VCaP (cell line): ENCODE results near the gene RGPD4.
"Not testable (repeated sequence)": the region's sequence is repeated elsewhere in the genome, so short reads cannot be mapped to it uniquely, and the experiment has no call there.

ENCODE experiments used
- H3K27ac ChIP-seq: fragments of 450-650 bp; 2 replicates; pipeline ENCODE4 v1.5.1; 2017
- TF ChIP-seq, protein P1 (sequence below): fragments of 450-650 bp; conservative IDR thresholded peaks from 2 replicates; pipeline ENCODE4 v1.5.1; 2017; ENCODE audit warnings: mild to moderate bottlenecking, moderate library complexity

RGPD4 gene

DNA sequence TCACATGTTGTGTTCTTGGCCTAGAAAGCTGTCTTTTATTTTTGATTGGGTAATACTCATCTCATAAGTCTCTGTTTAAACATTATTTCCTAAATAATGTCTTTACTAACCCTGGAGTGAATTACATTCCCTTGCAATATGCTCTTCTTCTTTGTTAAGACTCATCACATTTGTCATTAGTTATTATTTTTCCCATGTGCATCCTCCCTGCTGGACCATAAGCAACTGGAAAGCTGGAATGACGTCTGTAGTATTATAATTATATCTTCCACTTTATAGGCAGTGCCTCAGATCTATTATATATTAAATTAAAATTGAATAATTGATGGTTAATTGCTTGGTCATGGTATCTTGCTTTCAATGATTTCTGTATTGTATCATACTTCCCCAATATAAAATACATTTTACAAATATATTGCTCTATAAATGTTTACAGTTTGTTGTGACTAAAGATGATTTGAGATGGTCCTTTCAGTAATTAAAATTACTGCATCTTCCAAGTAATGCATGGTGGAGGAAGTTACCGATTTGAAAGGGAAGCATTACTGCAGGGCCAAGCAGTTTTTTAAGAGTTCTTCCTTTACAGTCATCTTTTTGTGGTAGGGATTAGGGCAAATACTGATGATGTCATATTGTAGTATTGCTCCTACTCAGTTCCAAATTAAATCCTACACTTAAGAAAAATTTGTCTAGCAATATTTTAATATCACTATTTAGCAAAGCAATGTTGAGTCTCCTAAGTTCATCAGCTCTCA, 2.1 kb upstream of the RGPD4 start:
- H3K27ac ChIP-seq, result no peak overlapping the region
- TF ChIP-seq, protein P1, sequence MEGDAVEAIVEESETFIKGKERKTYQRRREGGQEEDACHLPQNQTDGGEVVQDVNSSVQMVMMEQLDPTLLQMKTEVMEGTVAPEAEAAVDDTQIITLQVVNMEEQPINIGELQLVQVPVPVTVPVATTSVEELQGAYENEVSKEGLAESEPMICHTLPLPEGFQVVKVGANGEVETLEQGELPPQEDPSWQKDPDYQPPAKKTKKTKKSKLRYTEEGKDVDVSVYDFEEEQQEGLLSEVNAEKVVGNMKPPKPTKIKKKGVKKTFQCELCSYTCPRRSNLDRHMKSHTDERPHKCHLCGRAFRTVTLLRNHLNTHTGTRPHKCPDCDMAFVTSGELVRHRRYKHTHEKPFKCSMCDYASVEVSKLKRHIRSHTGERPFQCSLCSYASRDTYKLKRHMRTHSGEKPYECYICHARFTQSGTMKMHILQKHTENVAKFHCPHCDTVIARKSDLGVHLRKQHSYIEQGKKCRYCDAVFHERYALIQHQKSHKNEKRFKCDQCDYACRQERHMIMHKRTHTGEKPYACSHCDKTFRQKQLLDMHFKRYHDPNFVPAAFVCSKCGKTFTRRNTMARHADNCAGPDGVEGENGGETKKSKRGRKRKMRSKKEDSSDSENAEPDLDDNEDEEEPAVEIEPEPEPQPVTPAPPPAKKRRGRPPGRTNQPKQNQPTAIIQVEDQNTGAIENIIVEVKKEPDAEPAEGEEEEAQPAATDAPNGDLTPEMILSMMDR, result no peak

DNA sequence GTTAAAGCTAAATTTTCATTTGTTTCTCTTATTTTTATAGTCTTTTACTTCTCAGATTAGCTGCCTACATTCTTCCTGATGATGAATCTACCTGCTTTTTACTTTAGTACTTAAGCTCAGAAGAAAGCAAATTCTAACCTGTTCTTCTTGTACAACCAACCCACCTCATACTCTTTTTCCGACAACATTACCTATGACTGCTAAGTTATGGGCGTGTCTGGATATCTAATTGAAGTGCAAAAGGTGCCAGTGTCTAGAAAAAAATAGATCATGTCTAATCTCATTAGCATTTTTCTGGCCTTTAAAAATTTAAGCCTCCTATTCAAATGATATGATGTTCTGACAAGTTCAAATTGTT, 1.5 kb upstream of the RGPD4 start:
- H3K27ac ChIP-seq, result no peak overlapping the region
- TF ChIP-seq, protein P1, result no peak

DNA sequence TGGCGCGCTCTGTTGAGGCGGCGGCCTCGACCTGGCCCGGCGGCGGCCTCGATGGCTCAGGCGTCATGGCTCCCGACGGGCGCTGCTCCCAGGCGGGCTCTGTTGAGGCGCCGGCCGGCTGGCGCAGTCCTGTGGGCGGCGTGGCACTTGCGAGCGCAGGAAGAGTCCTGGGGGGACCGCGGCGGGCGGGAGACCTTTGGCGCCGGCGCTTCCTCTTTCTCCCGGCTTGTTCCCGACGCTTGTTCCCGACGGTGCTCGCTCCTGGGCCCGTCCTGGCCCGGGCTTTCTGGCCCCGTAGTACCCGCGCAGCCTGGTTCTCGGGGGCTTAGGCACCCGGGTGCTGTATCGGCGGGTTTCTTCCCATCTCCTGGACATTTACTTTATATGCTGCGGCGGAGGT, 2.8 kb downstream of the RGPD4 start:
- H3K27ac ChIP-seq, result not testable (repeated sequence)

DNA sequence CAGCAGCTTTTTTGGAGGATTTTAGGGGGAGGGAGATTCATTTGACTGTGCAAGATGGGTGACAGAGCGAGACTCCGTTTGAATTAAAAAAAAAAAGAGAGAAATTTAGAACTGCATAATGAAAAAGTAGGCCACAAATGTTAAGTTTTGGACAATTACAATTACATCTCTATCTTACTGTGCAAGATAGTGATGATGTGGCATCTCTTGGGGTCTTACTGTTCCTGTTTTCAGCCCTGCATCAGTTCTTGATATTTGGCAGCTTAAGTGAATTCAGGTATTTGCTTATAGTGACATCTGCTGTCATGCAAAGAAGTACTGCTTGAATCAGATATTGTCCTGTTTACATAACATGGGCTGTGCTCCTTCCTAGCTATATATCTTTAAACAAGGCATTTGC, 6.5 kb downstream of the RGPD4 start:
- H3K27ac ChIP-seq, result not testable (repeated sequence)

DNA sequence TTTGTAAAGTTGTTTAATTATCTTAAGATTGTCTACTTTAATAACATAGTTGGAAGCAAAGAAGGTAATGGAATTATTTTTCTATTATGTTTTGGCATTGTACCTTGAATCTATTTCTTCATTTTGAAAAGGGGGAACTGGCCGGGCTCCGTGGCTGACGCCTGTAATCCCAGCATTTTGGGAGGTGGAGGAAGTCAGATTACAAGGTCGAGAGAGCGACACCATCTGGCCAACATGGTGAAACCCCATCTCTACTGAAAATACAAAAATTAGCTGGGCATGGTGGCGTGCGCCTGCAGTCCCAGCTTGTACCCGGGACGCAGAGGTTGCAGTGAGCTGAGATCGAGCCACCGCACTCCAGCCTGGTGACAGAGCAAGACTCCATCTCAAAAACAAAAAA, 6.9 kb downstream of the RGPD4 start:
- TF ChIP-seq, protein P1, result peak; percentile 52
- H3K27ac ChIP-seq, result not testable (repeated sequence)

DNA sequence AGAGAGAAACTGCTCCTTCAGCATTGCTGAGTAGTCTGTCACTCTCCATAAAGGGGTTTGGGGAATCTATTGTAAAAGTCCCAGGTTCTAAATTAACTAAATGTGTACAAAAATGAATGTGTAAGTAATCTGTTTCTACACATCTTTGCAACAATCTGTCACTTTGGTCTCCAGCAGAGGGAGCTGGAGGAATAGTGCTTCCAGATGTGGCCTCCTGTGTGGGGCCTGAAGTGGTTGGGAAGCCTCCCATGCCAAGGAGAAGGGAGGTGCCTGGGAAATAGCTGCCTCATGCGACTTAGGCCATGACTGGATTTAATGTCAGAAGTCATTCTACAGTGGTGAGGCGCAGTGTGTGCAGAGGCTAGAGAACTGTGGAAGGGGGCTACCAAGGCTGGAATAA, 89.4 kb downstream of the RGPD4 start:
- not testable (repeated sequence) for H3K27ac ChIP-seq
- TF ChIP-seq, protein P1, result peak; percentile 50

DNA sequence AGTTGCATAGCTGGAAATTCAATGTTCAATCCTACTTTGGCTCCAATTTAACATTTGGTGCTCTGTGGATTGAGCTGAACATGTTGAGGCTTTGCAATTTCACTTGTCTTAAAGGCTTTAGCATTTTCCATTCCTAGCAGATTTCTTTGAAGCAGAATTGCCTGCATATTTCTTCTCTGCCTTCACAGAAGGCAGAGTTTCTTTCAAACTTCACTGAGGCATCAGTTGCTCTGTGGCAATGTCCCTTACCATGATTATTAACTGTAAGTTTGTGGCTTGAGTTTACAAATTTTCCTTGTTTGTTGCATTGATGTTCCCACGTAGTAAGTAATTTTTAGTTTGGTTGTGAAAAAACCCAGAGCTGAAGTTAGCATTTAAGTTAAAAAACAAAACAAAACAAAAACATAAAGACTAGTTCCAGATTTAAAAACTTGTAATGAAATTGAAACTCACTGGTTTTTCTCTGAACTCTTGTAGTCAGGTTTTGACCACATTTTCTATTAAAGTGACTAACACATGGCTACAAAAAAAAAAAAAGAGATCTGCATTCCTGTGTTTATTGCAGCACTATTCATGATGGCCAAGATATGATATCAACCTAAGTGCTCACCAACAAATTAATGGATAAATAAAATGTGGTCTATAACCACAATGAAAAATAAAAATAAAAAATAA, 90.1 kb downstream of the RGPD4 start:
- not testable (repeated sequence) for H3K27ac ChIP-seq

DNA sequence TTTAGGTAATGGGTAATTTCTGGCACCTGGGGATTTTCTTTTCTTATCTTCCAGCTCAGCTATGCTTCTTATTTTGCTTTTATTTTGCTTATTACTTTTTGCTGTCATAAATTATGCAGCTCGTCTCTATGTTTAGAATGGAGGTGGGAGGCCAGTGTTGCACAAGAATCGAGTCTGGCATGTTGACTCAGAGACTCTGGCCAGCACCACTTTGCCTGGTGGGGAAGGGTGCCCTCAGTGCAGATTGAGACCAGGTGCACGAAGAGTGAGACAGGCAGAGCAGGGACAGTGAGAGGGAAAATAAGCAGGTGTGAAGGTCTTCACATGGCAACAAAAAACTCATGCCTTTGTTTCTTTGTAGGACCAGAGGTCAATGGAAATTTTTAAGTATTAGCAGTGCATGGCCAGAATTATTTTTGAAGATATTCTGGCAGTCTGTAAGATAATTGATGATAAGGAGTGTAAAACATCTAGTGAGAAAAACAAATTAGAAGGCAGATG, 100.4 kb downstream of the RGPD4 start:
- no peak overlapping the region for H3K27ac ChIP-seq
- TF ChIP-seq, protein P1, result no peak

DNA sequence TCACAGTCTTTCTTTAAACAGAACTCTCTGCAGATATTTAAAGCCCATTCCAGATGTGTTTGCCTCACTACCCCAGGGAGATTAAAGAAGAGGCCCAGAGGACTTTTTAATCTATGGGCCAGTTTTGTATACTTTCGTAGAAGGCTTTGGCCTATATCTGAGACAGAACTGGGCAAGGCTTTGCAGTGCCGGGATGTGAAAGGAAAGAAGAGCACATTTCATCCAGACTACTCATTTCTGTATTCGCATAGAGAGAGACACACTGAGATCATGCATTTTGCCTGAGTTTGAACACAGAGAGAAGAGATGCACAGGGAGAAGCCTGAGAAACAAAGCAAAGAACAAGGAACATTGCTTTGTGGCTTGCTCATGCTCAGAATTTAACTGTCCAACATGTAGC, 104.7 kb downstream of the RGPD4 start:
- H3K27ac ChIP-seq, result no peak overlapping the region
- TF ChIP-seq, protein P1, result no peak
